ENCODE results near the gene CAPN12. TPM values are rescaled to one million over a fixed set of nuclear protein-coding genes. Genes with fewer than 3 reads are reported as not detected.

The CAPN12 gene
- total and polyA plus RNA-seq, 2 experiments from 2014 or later, result 19.1 to 20.5 TPM

DNA sequence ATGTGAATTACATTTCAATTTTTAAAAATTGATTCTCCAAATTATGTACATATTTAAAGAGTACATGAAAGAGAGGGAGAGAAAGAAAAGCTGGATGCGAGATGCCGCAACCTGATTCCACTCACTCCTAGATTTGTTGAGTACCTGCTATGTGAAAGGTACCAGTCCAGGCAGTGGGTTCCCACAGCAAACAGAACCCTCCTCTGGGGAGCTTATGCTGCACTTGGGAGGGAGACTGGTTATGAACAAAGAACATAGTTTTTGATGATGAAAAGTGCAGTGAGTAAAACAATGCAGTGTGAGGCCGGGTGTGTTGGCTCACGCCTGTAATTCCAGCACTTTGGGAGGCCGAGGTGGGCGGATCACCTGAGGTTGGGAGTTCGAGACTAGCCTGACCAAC, 53.4 kb downstream of the CAPN12 start (continued):
- TF ChIP-seq, protein P1, sequence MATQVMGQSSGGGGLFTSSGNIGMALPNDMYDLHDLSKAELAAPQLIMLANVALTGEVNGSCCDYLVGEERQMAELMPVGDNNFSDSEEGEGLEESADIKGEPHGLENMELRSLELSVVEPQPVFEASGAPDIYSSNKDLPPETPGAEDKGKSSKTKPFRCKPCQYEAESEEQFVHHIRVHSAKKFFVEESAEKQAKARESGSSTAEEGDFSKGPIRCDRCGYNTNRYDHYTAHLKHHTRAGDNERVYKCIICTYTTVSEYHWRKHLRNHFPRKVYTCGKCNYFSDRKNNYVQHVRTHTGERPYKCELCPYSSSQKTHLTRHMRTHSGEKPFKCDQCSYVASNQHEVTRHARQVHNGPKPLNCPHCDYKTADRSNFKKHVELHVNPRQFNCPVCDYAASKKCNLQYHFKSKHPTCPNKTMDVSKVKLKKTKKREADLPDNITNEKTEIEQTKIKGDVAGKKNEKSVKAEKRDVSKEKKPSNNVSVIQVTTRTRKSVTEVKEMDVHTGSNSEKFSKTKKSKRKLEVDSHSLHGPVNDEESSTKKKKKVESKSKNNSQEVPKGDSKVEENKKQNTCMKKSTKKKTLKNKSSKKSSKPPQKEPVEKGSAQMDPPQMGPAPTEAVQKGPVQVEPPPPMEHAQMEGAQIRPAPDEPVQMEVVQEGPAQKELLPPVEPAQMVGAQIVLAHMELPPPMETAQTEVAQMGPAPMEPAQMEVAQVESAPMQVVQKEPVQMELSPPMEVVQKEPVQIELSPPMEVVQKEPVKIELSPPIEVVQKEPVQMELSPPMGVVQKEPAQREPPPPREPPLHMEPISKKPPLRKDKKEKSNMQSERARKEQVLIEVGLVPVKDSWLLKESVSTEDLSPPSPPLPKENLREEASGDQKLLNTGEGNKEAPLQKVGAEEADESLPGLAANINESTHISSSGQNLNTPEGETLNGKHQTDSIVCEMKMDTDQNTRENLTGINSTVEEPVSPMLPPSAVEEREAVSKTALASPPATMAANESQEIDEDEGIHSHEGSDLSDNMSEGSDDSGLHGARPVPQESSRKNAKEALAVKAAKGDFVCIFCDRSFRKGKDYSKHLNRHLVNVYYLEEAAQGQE (IDR thresholded peaks at IDR 0.05; ENCODE audit: unreplicated experiment), result no peak
- TF ChIP-seq CREB1 (CRISPR knock-in tag; IDR thresholded peaks at IDR 0.05; ENCODE audit: low read depth), result no peak
- no peak for TF ChIP-seq ZNF114 (CRISPR knock-in tag; IDR thresholded peaks at IDR 0.05)

DNA sequence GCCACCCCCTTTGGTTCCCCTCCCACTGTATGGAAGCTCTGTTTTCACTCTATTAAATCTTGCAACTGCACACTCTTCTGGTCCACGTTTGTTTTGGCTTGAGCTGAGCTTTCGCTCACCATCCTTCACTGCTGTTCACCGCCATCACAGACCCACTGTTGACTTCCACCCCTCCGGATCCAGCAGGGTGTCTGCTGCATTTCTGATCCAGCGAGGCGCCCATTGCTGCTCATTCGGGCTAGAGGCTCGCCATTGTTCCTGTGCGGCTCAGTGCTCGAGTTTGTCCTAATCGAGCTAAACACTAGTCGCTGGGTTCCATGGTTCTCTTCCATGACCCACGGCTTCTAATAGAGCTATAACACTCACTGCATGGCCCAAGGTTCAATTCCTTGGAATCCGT, 54.1 kb downstream of the CAPN12 start:
- H3K9me3 Mint-ChIP-seq, result no peaks in the 10 kb centered on the region
- Histone ChIP-seq H3K79me2 (replicated peaks; ENCODE audit: insufficient read depth) (peaks cover 92% of the 10 kb centered on the region), H3K27me3 (ENCODE audit: insufficient read depth) (no peaks in the 10 kb centered on the region), H3K4me1 (ENCODE audit: insufficient read depth) (peaks cover 71% of the 10 kb centered on the region), H3F3A (replicated peaks; ENCODE audit: low read depth) (peaks cover 13% of the 10 kb centered on the region), H3K4me2 (no peak overlapping the region), H3K9me2 (ENCODE audit: insufficient read depth) (no peaks in the 10 kb centered on the region), H3K4me3 (no peak overlapping the region), H2AFZ (no peak overlapping the region), H3K27ac (ENCODE audit: low read depth) (peak overlapping the region; percentile 91), H3K36me3 (ENCODE audit: insufficient read depth) (no peaks in the 10 kb centered on the region), H4K20me1 (replicated peaks; ENCODE audit: insufficient read depth) (peaks cover 12% of the 10 kb centered on the region)
- TF ChIP-seq STAT1 (IDR thresholded peaks at IDR 0.05; ENCODE audit: unreplicated experiment) (no peak), NANOG (IDR thresholded peaks at IDR 0.05; ENCODE audit: borderline replicate concordance) (no peak), CREB1 (CRISPR knock-in tag; IDR thresholded peaks at IDR 0.05; ENCODE audit: low read depth) (no peak)
- TF ChIP-seq, protein P2, sequence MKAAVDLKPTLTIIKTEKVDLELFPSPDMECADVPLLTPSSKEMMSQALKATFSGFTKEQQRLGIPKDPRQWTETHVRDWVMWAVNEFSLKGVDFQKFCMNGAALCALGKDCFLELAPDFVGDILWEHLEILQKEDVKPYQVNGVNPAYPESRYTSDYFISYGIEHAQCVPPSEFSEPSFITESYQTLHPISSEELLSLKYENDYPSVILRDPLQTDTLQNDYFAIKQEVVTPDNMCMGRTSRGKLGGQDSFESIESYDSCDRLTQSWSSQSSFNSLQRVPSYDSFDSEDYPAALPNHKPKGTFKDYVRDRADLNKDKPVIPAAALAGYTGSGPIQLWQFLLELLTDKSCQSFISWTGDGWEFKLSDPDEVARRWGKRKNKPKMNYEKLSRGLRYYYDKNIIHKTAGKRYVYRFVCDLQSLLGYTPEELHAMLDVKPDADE (IDR thresholded peaks at IDR 0.05), result no peak
- ATAC-seq (no peak), DNase-seq (ENCODE audit: low spot score) (no peak)
- H3K4me1 Mint-ChIP-seq, result peaks cover 75% of the 10 kb centered on the region
- H3K27me3 Mint-ChIP-seq (ENCODE audit: insufficient read depth, low read depth, poor library complexity), result peaks cover 33% of the 10 kb centered on the region
- peak overlapping the region; percentile 88 for H3K27ac Mint-ChIP-seq
- H3K4me3 Mint-ChIP-seq, result no peak overlapping the region
- peaks cover 35% of the 10 kb centered on the region for H3K36me3 Mint-ChIP-seq (ENCODE audit: low read depth)

DNA sequence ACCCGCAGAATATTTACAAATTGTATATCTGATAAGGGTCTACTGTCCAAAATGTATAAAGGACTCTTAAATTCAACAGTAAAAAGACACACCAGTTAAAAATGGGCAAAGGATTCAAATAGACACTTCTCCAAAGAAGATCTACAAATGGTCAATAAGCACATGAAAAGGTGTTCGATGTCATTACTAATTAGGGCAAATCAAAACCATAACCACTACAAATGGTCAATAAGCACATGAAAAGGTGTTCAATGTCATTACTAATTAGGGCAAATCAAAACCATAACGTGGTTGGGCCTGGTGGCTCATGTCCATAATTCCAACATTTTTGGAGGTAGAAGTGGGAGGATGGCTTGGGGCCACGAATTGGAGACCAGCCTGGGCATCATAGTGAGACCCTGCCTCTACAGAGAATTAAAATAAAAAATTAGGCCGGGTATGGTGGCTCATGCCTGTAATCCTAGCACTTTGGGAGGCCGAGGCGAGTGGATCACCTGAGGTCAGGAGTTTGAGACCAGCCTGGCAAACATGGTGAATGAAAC, 56.4 kb downstream of the CAPN12 start:
- peaks cover 20% of the 10 kb centered on the region for H3F3A ChIP-seq (replicated peaks; ENCODE audit: low read depth)
- no peak for TF ChIP-seq NANOG (IDR thresholded peaks at IDR 0.05; ENCODE audit: borderline replicate concordance)
- TF ChIP-seq POLR2AphosphoS5 (IDR thresholded peaks at IDR 0.05; ENCODE audit: low read depth), result no peak
- TF ChIP-seq, protein P3, sequence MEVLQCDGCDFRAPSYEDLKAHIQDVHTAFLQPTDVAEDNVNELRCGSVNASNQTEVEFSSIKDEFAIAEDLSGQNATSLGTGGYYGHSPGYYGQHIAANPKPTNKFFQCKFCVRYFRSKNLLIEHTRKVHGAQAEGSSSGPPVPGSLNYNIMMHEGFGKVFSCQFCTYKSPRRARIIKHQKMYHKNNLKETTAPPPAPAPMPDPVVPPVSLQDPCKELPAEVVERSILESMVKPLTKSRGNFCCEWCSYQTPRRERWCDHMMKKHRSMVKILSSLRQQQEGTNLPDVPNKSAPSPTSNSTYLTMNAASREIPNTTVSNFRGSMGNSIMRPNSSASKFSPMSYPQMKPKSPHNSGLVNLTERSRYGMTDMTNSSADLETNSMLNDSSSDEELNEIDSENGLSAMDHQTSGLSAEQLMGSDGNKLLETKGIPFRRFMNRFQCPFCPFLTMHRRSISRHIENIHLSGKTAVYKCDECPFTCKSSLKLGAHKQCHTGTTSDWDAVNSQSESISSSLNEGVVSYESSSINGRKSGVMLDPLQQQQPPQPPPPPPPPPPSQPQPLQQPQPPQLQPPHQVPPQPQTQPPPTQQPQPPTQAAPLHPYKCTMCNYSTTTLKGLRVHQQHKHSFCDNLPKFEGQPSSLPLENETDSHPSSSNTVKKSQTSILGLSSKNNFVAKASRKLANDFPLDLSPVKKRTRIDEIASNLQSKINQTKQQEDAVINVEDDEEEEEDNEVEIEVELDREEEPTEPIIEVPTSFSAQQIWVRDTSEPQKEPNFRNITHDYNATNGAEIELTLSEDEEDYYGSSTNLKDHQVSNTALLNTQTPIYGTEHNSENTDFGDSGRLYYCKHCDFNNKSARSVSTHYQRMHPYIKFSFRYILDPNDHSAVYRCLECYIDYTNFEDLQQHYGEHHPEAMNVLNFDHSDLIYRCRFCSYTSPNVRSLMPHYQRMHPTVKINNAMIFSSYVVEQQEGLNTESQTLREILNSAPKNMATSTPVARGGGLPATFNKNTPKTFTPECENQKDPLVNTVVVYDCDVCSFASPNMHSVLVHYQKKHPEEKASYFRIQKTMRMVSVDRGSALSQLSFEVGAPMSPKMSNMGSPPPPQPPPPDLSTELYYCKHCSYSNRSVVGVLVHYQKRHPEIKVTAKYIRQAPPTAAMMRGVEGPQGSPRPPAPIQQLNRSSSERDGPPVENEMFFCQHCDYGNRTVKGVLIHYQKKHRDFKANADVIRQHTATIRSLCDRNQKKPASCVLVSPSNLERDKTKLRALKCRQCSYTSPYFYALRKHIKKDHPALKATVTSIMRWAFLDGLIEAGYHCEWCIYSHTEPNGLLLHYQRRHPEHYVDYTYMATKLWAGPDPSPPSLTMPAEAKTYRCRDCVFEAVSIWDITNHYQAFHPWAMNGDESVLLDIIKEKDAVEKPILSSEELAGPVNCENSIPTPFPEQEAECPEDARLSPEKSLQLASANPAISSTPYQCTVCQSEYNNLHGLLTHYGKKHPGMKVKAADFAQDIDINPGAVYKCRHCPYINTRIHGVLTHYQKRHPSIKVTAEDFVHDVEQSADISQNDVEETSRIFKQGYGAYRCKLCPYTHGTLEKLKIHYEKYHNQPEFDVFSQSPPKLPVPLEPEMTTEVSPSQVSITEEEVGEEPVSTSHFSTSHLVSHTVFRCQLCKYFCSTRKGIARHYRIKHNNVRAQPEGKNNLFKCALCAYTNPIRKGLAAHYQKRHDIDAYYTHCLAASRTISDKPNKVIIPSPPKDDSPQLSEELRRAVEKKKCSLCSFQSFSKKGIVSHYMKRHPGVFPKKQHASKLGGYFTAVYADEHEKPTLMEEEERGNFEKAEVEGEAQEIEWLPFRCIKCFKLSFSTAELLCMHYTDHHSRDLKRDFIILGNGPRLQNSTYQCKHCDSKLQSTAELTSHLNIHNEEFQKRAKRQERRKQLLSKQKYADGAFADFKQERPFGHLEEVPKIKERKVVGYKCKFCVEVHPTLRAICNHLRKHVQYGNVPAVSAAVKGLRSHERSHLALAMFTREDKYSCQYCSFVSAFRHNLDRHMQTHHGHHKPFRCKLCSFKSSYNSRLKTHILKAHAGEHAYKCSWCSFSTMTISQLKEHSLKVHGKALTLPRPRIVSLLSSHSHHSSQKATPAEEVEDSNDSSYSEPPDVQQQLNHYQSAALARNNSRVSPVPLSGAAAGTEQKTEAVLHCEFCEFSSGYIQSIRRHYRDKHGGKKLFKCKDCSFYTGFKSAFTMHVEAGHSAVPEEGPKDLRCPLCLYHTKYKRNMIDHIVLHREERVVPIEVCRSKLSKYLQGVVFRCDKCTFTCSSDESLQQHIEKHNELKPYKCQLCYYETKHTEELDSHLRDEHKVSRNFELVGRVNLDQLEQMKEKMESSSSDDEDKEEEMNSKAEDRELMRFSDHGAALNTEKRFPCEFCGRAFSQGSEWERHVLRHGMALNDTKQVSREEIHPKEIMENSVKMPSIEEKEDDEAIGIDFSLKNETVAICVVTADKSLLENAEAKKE (CRISPR knock-in tag; IDR thresholded peaks at IDR 0.05), result no peak

More for the DNA sequence above, 56.4 kb downstream of the CAPN12 start:
- ATAC-seq (no peak), DNase-seq (ENCODE audit: low spot score) (no peak)
- Mint-ChIP-seq H3K27me3 (ENCODE audit: insufficient read depth, low read depth, poor library complexity) (peaks cover 27% of the 10 kb centered on the region), H3K4me1 (peaks cover 77% of the 10 kb centered on the region), H3K4me3 (no peak overlapping the region), H3K27ac (no peak overlapping the region), H3K9me3 (0 out of 3 replicates have a peak, but pooled peaks cover 1% of the 10 kb centered on the region), H3K36me3 (ENCODE audit: low read depth) (peaks cover 33% of the 10 kb centered on the region)
- no peaks in the 10 kb centered on the region for H3K27me3 ChIP-seq (ENCODE audit: insufficient read depth)
- H3K9me2 ChIP-seq (ENCODE audit: insufficient read depth), result no peaks in the 10 kb centered on the region
- H3K4me1 ChIP-seq (ENCODE audit: insufficient read depth), result peaks cover 76% of the 10 kb centered on the region
- no peaks in the 10 kb centered on the region for H3K36me3 ChIP-seq (ENCODE audit: insufficient read depth)
- H4K20me1 ChIP-seq (replicated peaks; ENCODE audit: insufficient read depth), result peaks cover 3% of the 10 kb centered on the region
- no peak overlapping the region for H3K4me2 ChIP-seq
- H3K27ac ChIP-seq (ENCODE audit: low read depth), result no peak overlapping the region
- no peak overlapping the region for H2AFZ ChIP-seq
- no peak overlapping the region for H3K4me3 ChIP-seq
- H3K79me2 ChIP-seq (replicated peaks; ENCODE audit: insufficient read depth), result peaks cover 92% of the 10 kb centered on the region
